ENCODE data around the gene SPRYD3.

DNA sequence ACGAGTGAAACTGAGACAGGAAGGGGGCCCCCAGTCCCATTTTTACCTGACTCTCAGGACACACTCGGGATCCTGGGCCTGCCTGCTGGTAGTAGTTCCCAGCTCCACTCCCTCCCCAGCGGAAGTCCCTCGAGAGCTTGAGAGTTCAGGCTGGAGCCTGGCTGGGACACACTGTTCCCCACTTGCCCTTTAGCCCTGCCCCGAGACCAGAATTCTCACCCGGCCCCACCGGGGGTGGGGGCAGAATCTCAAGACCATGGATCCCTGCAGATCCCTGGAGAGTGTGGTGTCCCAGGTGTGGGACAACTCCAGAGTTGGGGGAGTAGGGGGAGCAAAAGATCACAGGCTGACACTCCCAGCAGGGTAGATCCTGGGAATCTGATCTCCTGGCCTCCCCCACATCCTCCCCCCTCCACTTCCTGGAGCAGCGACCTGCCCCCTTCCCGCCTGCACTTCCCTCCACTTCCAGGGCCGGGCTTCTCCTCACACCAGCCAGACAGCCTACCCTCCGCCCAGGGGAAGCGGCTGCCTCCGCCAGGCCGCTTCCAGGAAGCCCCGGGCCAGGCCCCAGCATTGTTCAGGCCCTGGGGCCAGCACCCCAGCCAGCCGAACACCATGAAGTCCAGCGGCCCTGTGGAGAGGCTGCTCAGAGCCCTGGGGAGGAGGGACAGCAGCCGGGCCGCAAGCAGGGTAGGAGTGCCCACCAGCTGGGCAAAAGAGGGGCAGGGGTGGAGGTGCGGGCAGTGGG is 29.4 kb downstream of the SPRYD3 start, which contains the start of gene TNS2:
- TF ChIP-seq SNAI2 (CRISPR knock-in tag; IDR thresholded peaks at IDR 0.05) = no peak
- TF ChIP-seq, protein P1, sequence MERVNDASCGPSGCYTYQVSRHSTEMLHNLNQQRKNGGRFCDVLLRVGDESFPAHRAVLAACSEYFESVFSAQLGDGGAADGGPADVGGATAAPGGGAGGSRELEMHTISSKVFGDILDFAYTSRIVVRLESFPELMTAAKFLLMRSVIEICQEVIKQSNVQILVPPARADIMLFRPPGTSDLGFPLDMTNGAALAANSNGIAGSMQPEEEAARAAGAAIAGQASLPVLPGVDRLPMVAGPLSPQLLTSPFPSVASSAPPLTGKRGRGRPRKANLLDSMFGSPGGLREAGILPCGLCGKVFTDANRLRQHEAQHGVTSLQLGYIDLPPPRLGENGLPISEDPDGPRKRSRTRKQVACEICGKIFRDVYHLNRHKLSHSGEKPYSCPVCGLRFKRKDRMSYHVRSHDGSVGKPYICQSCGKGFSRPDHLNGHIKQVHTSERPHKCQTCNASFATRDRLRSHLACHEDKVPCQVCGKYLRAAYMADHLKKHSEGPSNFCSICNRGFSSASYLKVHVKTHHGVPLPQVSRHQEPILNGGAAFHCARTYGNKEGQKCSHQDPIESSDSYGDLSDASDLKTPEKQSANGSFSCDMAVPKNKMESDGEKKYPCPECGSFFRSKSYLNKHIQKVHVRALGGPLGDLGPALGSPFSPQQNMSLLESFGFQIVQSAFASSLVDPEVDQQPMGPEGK (CRISPR knock-in tag; IDR thresholded peaks at IDR 0.05; ENCODE audit: borderline replicate concordance) = no peak

Measured in SK-N-SH treated with all-trans-retinoic acid at 6 μM for 48 hours (cell line).